HFF-Myc (cell line): ENCODE results near the gene PTX4.
"Not testable (repeated sequence)": the region's sequence is repeated elsewhere in the genome, so short reads cannot be mapped to it uniquely, and the experiment has no call there.

Experiments used
- DNase-seq: peaks from one replicate; pipeline ENCODE4 v3.0.0-alpha.2; 2011; ENCODE audit warnings: low read depth; ENCODE audit errors: extremely low read depth
- H3K4me3 ChIP-seq: replicated peaks from 2 replicates; pipeline ENCODE4 v1.5.1; 2011; ENCODE audit warnings: low read depth, mild to moderate bottlenecking, control low read depth, low read length
- CTCF ChIP-seq: IDR thresholded peaks from 2 replicates; pipeline ENCODE4 v1.5.1; 2012; ENCODE audit warnings: mild to moderate bottlenecking, low read depth, low read length, control low read depth; ENCODE audit errors: missing control alignments

Gene PTX4

GRCh38 chr16:1489077-1489476 is 333 bp upstream of the PTX4 start:
- no peak for TF ChIP-seq CTCF
- no peak overlapping the region for H3K4me3 ChIP-seq
- DNase-seq, result no peak

GRCh38 chr16:1488054-1488601 is 616 bp downstream of the PTX4 start:
- no peak for DNase-seq
- H3K4me3 ChIP-seq, result no peak overlapping the region
- TF ChIP-seq CTCF, result no peak

GRCh38 chr16:1487395-1488053 is 1.2 kb downstream of the PTX4 start:
- TF ChIP-seq CTCF, result no peak
- DNase-seq, result no peak
- H3K4me3 ChIP-seq, result no peak overlapping the region

GRCh38 chr16:1486551-1487390 is 2.0 kb downstream of the PTX4 start:
- TF ChIP-seq CTCF, result no peak
- no peak overlapping the region for H3K4me3 ChIP-seq
- DNase-seq, result no peak

- TF ChIP-seq CTCF, result no peak
- no peak for DNase-seq
- H3K4me3 ChIP-seq, result no peak overlapping the region
These were observed 2.8 kb downstream of the PTX4 start for GRCh38 chr16:1485847-1486496.

GRCh38 chr16:1481906-1482835 is 6.6 kb downstream of the PTX4 start:
- TF ChIP-seq CTCF, result no peak
- no peak for DNase-seq
- H3K4me3 ChIP-seq, result no peak overlapping the region

GRCh38 chr16:1478937-1479336 is 9.8 kb downstream of the PTX4 start:
- not testable (repeated sequence) for DNase-seq, H3K4me3 ChIP-seq
